VCaP (cell line): Measurements from ENCODE around the gene RASSF10.
A peak's percentile ranks its signal among the peaks of the same experiment; 100 is the strongest.

Experiments used
- H3K27ac ChIP-seq: fragments of 450-650 bp; 2 replicates; pipeline ENCODE4 v1.5.1; 2017
- CTCF ChIP-seq: fragments of 450-650 bp; conservative IDR thresholded peaks from 2 replicates; pipeline ENCODE4 v1.5.1; 2017; ENCODE audit warnings: mild to moderate bottlenecking, moderate library complexity

Gene RASSF10

GRCh38 chr11:13046637-13047570, 37.8 kb downstream of the RASSF10 start:
- no peak for TF ChIP-seq CTCF
- H3K27ac ChIP-seq: no peak overlapping the region

- no peak overlapping the region for H3K27ac ChIP-seq
- no peak for TF ChIP-seq CTCF
These were observed 38.8 kb downstream of the RASSF10 start for GRCh38 chr11:13047884-13048283.

GRCh38 chr11:13051257-13051656, 42.1 kb downstream of the RASSF10 start:
- TF ChIP-seq CTCF: no peak
- peak overlapping the region; percentile 81 for H3K27ac ChIP-seq

GRCh38 chr11:13052130-13052571, 43.0 kb downstream of the RASSF10 start:
- TF ChIP-seq CTCF: no peak
- H3K27ac ChIP-seq: peak overlapping the region; percentile 81

GRCh38 chr11:13053255-13053917, 44.3 kb downstream of the RASSF10 start:
- TF ChIP-seq CTCF: no peak

GRCh38 chr11:13054278-13054677, 45.2 kb downstream of the RASSF10 start:
- no peak overlapping the region for H3K27ac ChIP-seq
- TF ChIP-seq CTCF: no peak

More at GRCh38 chr11:13053255-13053917, 44.3 kb downstream of the RASSF10 start:
- peak overlapping the region; percentile 81; the same call in 1 of the 2 replicates for H3K27ac ChIP-seq

- H3K27ac ChIP-seq: no peak overlapping the region
- no peak for TF ChIP-seq CTCF
These were observed 46.1 kb downstream of the RASSF10 start for GRCh38 chr11:13055200-13055599.
